Muscle layer of duodenum (tissue), 2 donors: ENCODE data around the gene PSD2.

Source experiments
- H3K27ac ChIP-seq: one replicate; pipeline ENCODE4 v1.7.0; 2013; ENCODE audit warnings: mild to moderate bottlenecking, low read length
- H3K27me3 ChIP-seq: one replicate; pipeline ENCODE4 v1.7.0; 2013; ENCODE audit warnings: low read depth, mild to moderate bottlenecking, control low read depth, low read length
- H3K36me3 ChIP-seq, 2 donors: one replicate each; pipeline ENCODE4 v1.7.0; 2013; ENCODE audit warnings: low read length in 2 of 2, control low read depth in 1 of 2, mild to moderate bottlenecking in 1 of 2; ENCODE audit not compliant: insufficient read depth in 2 of 2, control insufficient read depth in 1 of 2
- H3K4me1 ChIP-seq, 2 donors: one replicate each; pipeline ENCODE4 v1.7.0; 2013; ENCODE audit warnings: low read length in 2 of 2, mild to moderate bottlenecking in 2 of 2, control low read depth in 1 of 2, moderate library complexity in 1 of 2; ENCODE audit not compliant: insufficient read depth in 2 of 2, control insufficient read depth in 1 of 2
- H3K4me3 ChIP-seq, 2 donors: one replicate each; pipeline ENCODE4 v1.7.0; 2013; ENCODE audit warnings: low read length in 2 of 2, low read depth in 1 of 2, mild to moderate bottlenecking in 1 of 2
- H3K9me3 ChIP-seq, 2 donors: one replicate each; pipeline ENCODE4 v1.7.0; 2013; ENCODE audit warnings: low read length in 2 of 2, control low read depth in 1 of 2, mild to moderate bottlenecking in 1 of 2; ENCODE audit not compliant: control insufficient read depth in 1 of 2
- donor health status: healthy.

PSD2 gene

GRCh38 chr5:139817970-139818369 lies 22.4 kb downstream of the PSD2 start:
- Histone ChIP-seq H3K27ac (no peak overlapping the region), H3K4me1 (no peaks in the 10 kb centered on the region), H3K27me3 (no peaks in the 10 kb centered on the region), H3K4me3 (no peak overlapping the region), H3K36me3 (no peaks in the 10 kb centered on the region), H3K9me3 (peaks cover 3 to 8% of the 10 kb centered on the region in 2 donors)

- H3K27ac ChIP-seq = no peak overlapping the region
- H3K9me3 ChIP-seq = peaks cover 3 to 8% of the 10 kb centered on the region in 2 donors
- H3K4me3 ChIP-seq = no peak overlapping the region
- H3K27me3 ChIP-seq = no peaks in the 10 kb centered on the region
- no peaks in the 10 kb centered on the region for H3K36me3 ChIP-seq
- no peaks in the 10 kb centered on the region for H3K4me1 ChIP-seq
Observed at GRCh38 chr5:139820130-139820529, 24.5 kb downstream of the PSD2 start.

GRCh38 chr5:139820606-139821005 lies 25.0 kb downstream of the PSD2 start:
- H3K27me3 ChIP-seq = no peaks in the 10 kb centered on the region
- no peak overlapping the region for H3K4me3 ChIP-seq
- no peak overlapping the region for H3K27ac ChIP-seq
- peaks cover 3 to 8% of the 10 kb centered on the region in 2 donors for H3K9me3 ChIP-seq
- no peaks in the 10 kb centered on the region for H3K36me3 ChIP-seq
- no peaks in the 10 kb centered on the region for H3K4me1 ChIP-seq

GRCh38 chr5:139821806-139822552 lies 26.4 kb downstream of the PSD2 start:
- no peaks in the 10 kb centered on the region for H3K27me3 ChIP-seq
- peaks cover 3 to 8% of the 10 kb centered on the region in 2 donors for H3K9me3 ChIP-seq
- no peak overlapping the region for H3K27ac ChIP-seq
- no peak overlapping the region for H3K4me3 ChIP-seq
- no peaks in the 10 kb centered on the region for H3K4me1 ChIP-seq
- no peaks in the 10 kb centered on the region for H3K36me3 ChIP-seq

GRCh38 chr5:139822553-139823425 lies 27.2 kb downstream of the PSD2 start:
- Histone ChIP-seq H3K27me3 (no peaks in the 10 kb centered on the region), H3K4me3 (no peak overlapping the region), H3K27ac (no peak overlapping the region), H3K9me3 (peaks cover 3 to 8% of the 10 kb centered on the region in 2 donors), H3K36me3 (no peaks in the 10 kb centered on the region), H3K4me1 (no peaks in the 10 kb centered on the region)

- no peak overlapping the region for H3K4me3 ChIP-seq
- no peaks in the 10 kb centered on the region for H3K36me3 ChIP-seq
Observed at GRCh38 chr5:139823757-139824355, 28.2 kb downstream of the PSD2 start.

GRCh38 chr5:139825690-139826089 lies 30.1 kb downstream of the PSD2 start:
- Histone ChIP-seq H3K36me3 (no peaks in the 10 kb centered on the region), H3K9me3 (no peaks in the 10 kb centered on the region), H3K27me3 (no peaks in the 10 kb centered on the region), H3K27ac (no peak overlapping the region), H3K4me1 (no peaks in the 10 kb centered on the region), H3K4me3 (no peak overlapping the region)

More at GRCh38 chr5:139823757-139824355, 28.2 kb downstream of the PSD2 start:
- Histone ChIP-seq H3K27ac (no peak overlapping the region), H3K27me3 (no peaks in the 10 kb centered on the region), H3K4me1 (no peaks in the 10 kb centered on the region), H3K9me3 (peaks cover 3% of the 10 kb centered on the region in 2 donors)

- H3K4me3 ChIP-seq = no peak overlapping the region
- no peaks in the 10 kb centered on the region for H3K36me3 ChIP-seq
- no peaks in the 10 kb centered on the region for H3K4me1 ChIP-seq
- H3K27ac ChIP-seq = no peak overlapping the region
- no peaks in the 10 kb centered on the region for H3K9me3 ChIP-seq
- H3K27me3 ChIP-seq = no peaks in the 10 kb centered on the region
Observed at GRCh38 chr5:139828207-139828895, 32.7 kb downstream of the PSD2 start.

- Histone ChIP-seq H3K27ac (no peak overlapping the region), H3K36me3 (no peaks in the 10 kb centered on the region), H3K4me1 (no peaks in the 10 kb centered on the region), H3K9me3 (no peaks in the 10 kb centered on the region), H3K4me3 (no peak overlapping the region), H3K27me3 (no peaks in the 10 kb centered on the region)
Observed at GRCh38 chr5:139829471-139829870, 33.9 kb downstream of the PSD2 start.

GRCh38 chr5:139831624-139832023 lies 36.0 kb downstream of the PSD2 start:
- no peak overlapping the region for H3K27ac ChIP-seq
- H3K4me3 ChIP-seq = no peak overlapping the region
- H3K27me3 ChIP-seq = no peaks in the 10 kb centered on the region
- no peaks in the 10 kb centered on the region for H3K4me1 ChIP-seq
- H3K36me3 ChIP-seq = no peaks in the 10 kb centered on the region
- H3K9me3 ChIP-seq = no peaks in the 10 kb centered on the region

- H3K27me3 ChIP-seq = no peaks in the 10 kb centered on the region
- no peaks in the 10 kb centered on the region for H3K9me3 ChIP-seq
- H3K4me1 ChIP-seq = no peaks in the 10 kb centered on the region
- no peak overlapping the region for H3K27ac ChIP-seq
- H3K36me3 ChIP-seq = no peaks in the 10 kb centered on the region
- H3K4me3 ChIP-seq = no peak overlapping the region
Observed at GRCh38 chr5:139833525-139833924, 37.9 kb downstream of the PSD2 start.
